ENCODE results near the gene FAM53B. TPM values are rescaled to one million over a fixed set of nuclear protein-coding genes. Genes with fewer than 3 reads are reported as not detected.
A peak's percentile ranks its signal among the peaks of the same experiment; 100 is the strongest.

Gene FAM53B
- total and polyA plus RNA-seq, 7 donors, result 9.6 to 36.6 (median 34.2) TPM

- H3K27ac ChIP-seq, result no peak overlapping the region
- no peaks in the 10 kb centered on the region for H3K9me3 ChIP-seq
- no peaks in the 10 kb centered on the region for H3K36me3 ChIP-seq
- no peak for DNase-seq
- TF ChIP-seq EP300 (IDR thresholded peaks at IDR 0.05), result no peak
- TF ChIP-seq CTCF (IDR thresholded peaks at IDR 0.05), result no peak
- no peak for TF ChIP-seq POLR2A (IDR thresholded peaks at IDR 0.05)
- no peak for TF ChIP-seq POLR2AphosphoS5 (IDR thresholded peaks at IDR 0.05)
- no peaks in the 10 kb centered on the region for H3K27me3 ChIP-seq
- peaks cover 0 to 91% (median 73%) of the 10 kb centered on the region in 4 donors for H3K4me1 ChIP-seq
- intact Hi-C loops (cut with DNase I), result no loop called here
- 95 to 96% methylated on average over 30 of the region's 30 CpGs for WGBS, 2 donors
- no peak overlapping the region for H3K4me3 ChIP-seq
Observed at GRCh38 chr10:124643330-124644009, 100.7 kb downstream of the FAM53B start.

GRCh38 chr10:124642088-124642710 is 102.0 kb downstream of the FAM53B start:
- Histone ChIP-seq H3K4me3 (no peak overlapping the region), H3K9me3 (no peaks in the 10 kb centered on the region), H3K36me3 (no peaks in the 10 kb centered on the region), H3K4me1 (peaks cover 0 to 78% (median 61%) of the 10 kb centered on the region in 4 donors), H3K27me3 (no peaks in the 10 kb centered on the region), H3K27ac (peak overlapping the region; percentile 54 to 81 (median 70))
- TF ChIP-seq EP300 (IDR thresholded peaks at IDR 0.05) (no peak), POLR2A (IDR thresholded peaks at IDR 0.05) (no peak), POLR2AphosphoS5 (IDR thresholded peaks at IDR 0.05) (no peak), CTCF (IDR thresholded peaks at IDR 0.05) (no peak)
- intact Hi-C loops (cut with DNase I), result no loop called here
- DNase-seq, result peak; percentile 87
- 93 to 95% methylated on average over 20 of the region's 20 CpGs for WGBS, 2 donors

GRCh38 chr10:124641282-124642087 is 102.7 kb downstream of the FAM53B start:
- H3K4me1 ChIP-seq, result peaks cover 0 to 71% (median 54%) of the 10 kb centered on the region in 4 donors
- intact Hi-C loops (cut with DNase I), result loop anchor here (2.0 kb wide), 1 partner anchor 99 kb away; no protein-coding TSS in a partner anchor
- no peak overlapping the region for H3K4me3 ChIP-seq
- peak overlapping the region; percentile 54 to 81 (median 70) for H3K27ac ChIP-seq
- H3K9me3 ChIP-seq, result no peaks in the 10 kb centered on the region
- TF ChIP-seq EP300 (IDR thresholded peaks at IDR 0.05) (no peak), POLR2AphosphoS5 (IDR thresholded peaks at IDR 0.05) (peak in 3 of 4 donors; percentile 48 to 78 (median 73))
- no peaks in the 10 kb centered on the region for H3K27me3 ChIP-seq
- no peaks in the 10 kb centered on the region for H3K36me3 ChIP-seq
- WGBS, 2 donors, result 64 to 84% methylated on average over 15 of the region's 15 CpGs
- DNase-seq, result peak; percentile 90

- 61 to 81% methylated on average over 20 of the region's 20 CpGs for WGBS, 2 donors
- H3K9me3 ChIP-seq, result no peaks in the 10 kb centered on the region
- H3K4me1 ChIP-seq, result peaks cover 0 to 63% (median 46%) of the 10 kb centered on the region in 4 donors
- intact Hi-C loops (cut with DNase I), result loop anchor here (2.0 kb wide), 1 partner anchor 100 kb away; no protein-coding TSS in a partner anchor
- TF ChIP-seq POLR2A (IDR thresholded peaks at IDR 0.05), result no peak
- no peak for TF ChIP-seq EP300 (IDR thresholded peaks at IDR 0.05)
- TF ChIP-seq POLR2AphosphoS5 (IDR thresholded peaks at IDR 0.05), result no peak
- no peak for TF ChIP-seq CTCF (IDR thresholded peaks at IDR 0.05)
- H3K36me3 ChIP-seq, result no peaks in the 10 kb centered on the region
- no peak for DNase-seq
- H3K27me3 ChIP-seq, result no peaks in the 10 kb centered on the region
- H3K4me3 ChIP-seq, result no peak overlapping the region
- peak overlapping the region; percentile 54 to 81 (median 70) for H3K27ac ChIP-seq
Observed at GRCh38 chr10:124640538-124641231, 103.5 kb downstream of the FAM53B start.
